H9 (cell line): ENCODE data around the gene IL15. TPM values are rescaled to one million over a fixed set of nuclear protein-coding genes. Genes with fewer than 3 reads are reported as not detected.

Experiments
- DNase-seq: peaks from one replicate; pipeline ENCODE4 v3.0.0-alpha.2; 2017
- H2AFZ ChIP-seq: one replicate; pipeline ENCODE4 v1.6.1; 2013; ENCODE audit warnings: mild to moderate bottlenecking, low read length, control low read depth, moderate library complexity
- H2AK5ac ChIP-seq: 2 replicates; pipeline ENCODE4 v1.6.1; 2013; ENCODE audit warnings: low read length, control low read depth, mixed read lengths; ENCODE audit not compliant: insufficient read length
- H2BK120ac ChIP-seq: one replicate; pipeline ENCODE4 v1.6.1; 2013; ENCODE audit warnings: low read depth, mild to moderate bottlenecking, low read length, control low read depth, inconsistent platforms; ENCODE audit not compliant: poor library complexity, severe bottlenecking
- H2BK12ac ChIP-seq: 2 replicates; pipeline ENCODE4 v1.6.1; 2013; ENCODE audit warnings: low read length, control low read depth, mixed read lengths, low read depth; ENCODE audit not compliant: insufficient read length
- H2BK15ac ChIP-seq: 2 replicates; pipeline ENCODE4 v1.6.1; 2013; ENCODE audit warnings: low read depth, low read length, control low read depth
- H2BK20ac ChIP-seq: one replicate; pipeline ENCODE4 v1.6.1; 2013; ENCODE audit warnings: low read depth, mild to moderate bottlenecking, low read length, control low read depth, inconsistent platforms; ENCODE audit not compliant: poor library complexity, severe bottlenecking
- H2BK5ac ChIP-seq: 2 replicates; pipeline ENCODE4 v1.6.1; 2013; ENCODE audit warnings: low read length, control low read depth, mixed read lengths; ENCODE audit not compliant: insufficient read length
- H3K14ac ChIP-seq: 2 replicates; pipeline ENCODE4 v1.6.1; 2013; ENCODE audit warnings: low read length, control low read depth; ENCODE audit not compliant: insufficient read depth
- H3K18ac ChIP-seq: 2 replicates; pipeline ENCODE4 v1.6.1; 2013; ENCODE audit warnings: low read depth, mild to moderate bottlenecking, mixed read lengths, low read length, control low read depth; ENCODE audit not compliant: insufficient read length
- H3K23ac ChIP-seq: 2 replicates; pipeline ENCODE4 v1.6.1; 2013; ENCODE audit warnings: low read length, control low read depth, mixed read lengths, low read depth; ENCODE audit not compliant: insufficient read length
- H3K23me2 ChIP-seq: 2 replicates; pipeline ENCODE4 v1.6.1; 2013; ENCODE audit warnings: low read depth, mild to moderate bottlenecking, mixed read lengths, low read length, control low read depth; ENCODE audit not compliant: insufficient read length, poor library complexity, severe bottlenecking
- H3K27ac ChIP-seq: 2 replicates; pipeline ENCODE4 v1.5.1; 2013; ENCODE audit warnings: low read length, control low read depth, mixed read lengths, low read depth; ENCODE audit not compliant: insufficient read length
- H3K27me3 ChIP-seq: 2 replicates; pipeline ENCODE4 v1.6.1; 2013; ENCODE audit warnings: low read length, control low read depth, inconsistent platforms; ENCODE audit not compliant: insufficient read depth
- H3K4ac ChIP-seq: 2 replicates; pipeline ENCODE4 v1.6.1; 2013; ENCODE audit warnings: low read depth, mild to moderate bottlenecking, control low read depth, inconsistent platforms, low read length, moderate library complexity
- H3K4me1 ChIP-seq: 2 replicates; pipeline ENCODE4 v1.6.1; 2013; ENCODE audit warnings: low read length, control low read depth, inconsistent platforms; ENCODE audit not compliant: insufficient read depth
- H3K4me2 ChIP-seq: 2 replicates; pipeline ENCODE4 v1.6.1; 2013; ENCODE audit warnings: low read length, control low read depth, mixed read lengths; ENCODE audit not compliant: insufficient read length, insufficient read depth
- H3K56ac ChIP-seq: 2 replicates; pipeline ENCODE4 v1.6.1; 2013; ENCODE audit warnings: low read depth, mild to moderate bottlenecking, mixed read lengths, low read length, control low read depth; ENCODE audit not compliant: insufficient read length
- H3K79me1 ChIP-seq: 2 replicates; pipeline ENCODE4 v1.6.1; 2013; ENCODE audit warnings: low read depth, mild to moderate bottlenecking, moderate library complexity, low read length, control low read depth, inconsistent platforms; ENCODE audit not compliant: insufficient read depth, poor library complexity, severe bottlenecking
- H3K79me2 ChIP-seq: 2 replicates; pipeline ENCODE4 v1.6.1; 2013; ENCODE audit warnings: low read length, control low read depth, inconsistent platforms; ENCODE audit not compliant: insufficient read depth
- H3K9ac ChIP-seq: 2 replicates; pipeline ENCODE4 v1.6.1; 2013; ENCODE audit warnings: low read length, control low read depth, mixed read lengths; ENCODE audit not compliant: insufficient read length; ENCODE audit errors: extremely low read depth
- H3K9me3 ChIP-seq: one replicate; pipeline ENCODE4 v1.6.1; 2013; ENCODE audit warnings: low read depth, low read length, inconsistent platforms; ENCODE audit not compliant: control insufficient read depth
- H3T11ph ChIP-seq: one replicate; pipeline ENCODE4 v1.6.1; 2013; ENCODE audit warnings: mild to moderate bottlenecking, low read length, control low read depth, inconsistent platforms
- H4K20me1 ChIP-seq: one replicate; pipeline ENCODE4 v1.6.1; 2013; ENCODE audit not compliant: control insufficient read depth, insufficient read length, insufficient read depth
- H4K5ac ChIP-seq: 2 replicates; pipeline ENCODE4 v1.6.1; 2013; ENCODE audit warnings: low read depth, mild to moderate bottlenecking, mixed read lengths, low read length, control low read depth; ENCODE audit not compliant: insufficient read length
- H4K8ac ChIP-seq: replicated peaks from 2 replicates; pipeline ENCODE4 v1.6.1; 2013; ENCODE audit warnings: low read length, control low read depth, mixed read lengths, low read depth; ENCODE audit not compliant: insufficient read length
- H4K91ac ChIP-seq: 2 replicates; pipeline ENCODE4 v1.6.1; 2013; ENCODE audit warnings: low read depth, mild to moderate bottlenecking, moderate library complexity, mixed read lengths, low read length, control low read depth; ENCODE audit not compliant: insufficient read length
- H3K27ac Mint-ChIP-seq, 3 experiments: 2 replicates in 2 of 3; 3 replicates in 1 of 3; pipeline ENCODE4 v1.8.0; 2020 to 2021; ENCODE audit warnings: mixed read lengths in 3 of 3, mild to moderate bottlenecking in 1 of 3, moderate library complexity in 1 of 3
- H3K27me3 Mint-ChIP-seq: 2 replicates; pipeline ENCODE4 v1.8.0; 2021; ENCODE audit warnings: low read depth, mild to moderate bottlenecking, moderate library complexity, mixed read lengths
- H3K36me3 Mint-ChIP-seq, 3 experiments: 2 replicates in 2 of 3; 3 replicates in 1 of 3; pipeline ENCODE4 v1.8.0; 2020 to 2021; ENCODE audit warnings: low read depth in 3 of 3, mixed read lengths in 3 of 3; ENCODE audit not compliant: insufficient read depth in 1 of 3
- H3K4me1 Mint-ChIP-seq, 2 experiments: 2 replicates each; pipeline ENCODE4 v1.8.0; 2020; ENCODE audit warnings: mixed read lengths in 2 of 2
- H3K4me3 Mint-ChIP-seq, 2 experiments: 2 replicates in 1 of 2; 3 replicates in 1 of 2; pipeline ENCODE4 v1.8.0; 2020 to 2021; ENCODE audit warnings: mild to moderate bottlenecking in 2 of 2, mixed read lengths in 2 of 2, moderate library complexity in 1 of 2
- H3K9me3 Mint-ChIP-seq, 2 experiments: 2 replicates in 1 of 2; 3 replicates in 1 of 2; pipeline ENCODE4 v1.8.0; 2020; ENCODE audit warnings: mild to moderate bottlenecking in 2 of 2, mixed read lengths in 2 of 2, moderate library complexity in 1 of 2
- WGBS: extraction: QIAGEN DNeasy Blood & Tissue Kit; methylation state at CpG from one replicate; pipeline ENCODE4 v1.1.7; 2013; ENCODE audit warnings: missing lambda C conversion rate, low lambda C conversion rate, mixed read lengths; ENCODE audit not compliant: insufficient read length; ENCODE audit errors: extremely low coverage; 5-methylcytosine and 5-hydroxymethylcytosine counted together
- total RNA-seq: library from RNA; stranded (reverse); gene quantifications from 2 replicates; pipeline ENCODE4 v1.2.1, GENCODE V29; 2021
- TF ChIP-seq, protein P1 (sequence below): fragments of 200-600 bp; sonication (generic); conservative IDR thresholded peaks from 3 replicates; pipeline ENCODE4 v1.8.0; 2021; ENCODE audit warnings: antibody characterized with exemption, mild to moderate bottlenecking

IL15 gene
- total RNA-seq, 1 experiment from 2014 or later = 0.61 TPM

- Histone ChIP-seq H4K20me1 (no peaks in the 10 kb centered on the region), H2AFZ (no peak overlapping the region), H2BK20ac (no peak overlapping the region), H3K4me1 (no peaks in the 10 kb centered on the region), H4K91ac (no peak overlapping the region), H3K9ac (no peak overlapping the region), H3K56ac (no peak overlapping the region), H3K4me2 (no peak overlapping the region), H3K18ac (no peak overlapping the region), H3K23me2 (no peaks in the 10 kb centered on the region), H3K79me2 (no peaks in the 10 kb centered on the region), H3T11ph (no peak overlapping the region), H3K27me3 (no peaks in the 10 kb centered on the region), H3K79me1 (no peaks in the 10 kb centered on the region), H4K8ac (no peak overlapping the region), H3K9me3 (no peaks in the 10 kb centered on the region), H2BK12ac (no peak overlapping the region), H3K14ac (no peak overlapping the region), H2BK15ac (no peak overlapping the region), H4K5ac (no peak overlapping the region), H3K27ac (no peak overlapping the region), H2BK120ac (no peak overlapping the region), H2BK5ac (no peak overlapping the region), H3K23ac (no peak overlapping the region), H2AK5ac (no peak overlapping the region), H3K4ac (no peak overlapping the region)
- Mint-ChIP-seq H3K4me1 (no peaks in the 10 kb centered on the region), H3K9me3 (no peaks in the 10 kb centered on the region), H3K27ac (no peak overlapping the region), H3K4me3 (no peak overlapping the region), H3K27me3 (peaks cover 5% of the 10 kb centered on the region), H3K36me3 (no peaks in the 10 kb centered on the region)
- WGBS = no CpG with 5 or more reads among the region's 1 CpG
- TF ChIP-seq, protein P1, sequence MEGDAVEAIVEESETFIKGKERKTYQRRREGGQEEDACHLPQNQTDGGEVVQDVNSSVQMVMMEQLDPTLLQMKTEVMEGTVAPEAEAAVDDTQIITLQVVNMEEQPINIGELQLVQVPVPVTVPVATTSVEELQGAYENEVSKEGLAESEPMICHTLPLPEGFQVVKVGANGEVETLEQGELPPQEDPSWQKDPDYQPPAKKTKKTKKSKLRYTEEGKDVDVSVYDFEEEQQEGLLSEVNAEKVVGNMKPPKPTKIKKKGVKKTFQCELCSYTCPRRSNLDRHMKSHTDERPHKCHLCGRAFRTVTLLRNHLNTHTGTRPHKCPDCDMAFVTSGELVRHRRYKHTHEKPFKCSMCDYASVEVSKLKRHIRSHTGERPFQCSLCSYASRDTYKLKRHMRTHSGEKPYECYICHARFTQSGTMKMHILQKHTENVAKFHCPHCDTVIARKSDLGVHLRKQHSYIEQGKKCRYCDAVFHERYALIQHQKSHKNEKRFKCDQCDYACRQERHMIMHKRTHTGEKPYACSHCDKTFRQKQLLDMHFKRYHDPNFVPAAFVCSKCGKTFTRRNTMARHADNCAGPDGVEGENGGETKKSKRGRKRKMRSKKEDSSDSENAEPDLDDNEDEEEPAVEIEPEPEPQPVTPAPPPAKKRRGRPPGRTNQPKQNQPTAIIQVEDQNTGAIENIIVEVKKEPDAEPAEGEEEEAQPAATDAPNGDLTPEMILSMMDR = no peak
- DNase-seq = no peak
Measured at GRCh38 chr4:141643557-141643956, 7.2 kb downstream of the IL15 start.
